Sigmoid colon (tissue), 4 donors: ENCODE data around the gene ABCA2.

Experiments
- EP300 ChIP-seq, 4 donors: sonication (generic); formaldehyde crosslinking; IDR thresholded peaks; one replicate each; pipeline ENCODE4 v1.6.1; 2017; ENCODE audit warnings: antibody characterized with exemption in 4 of 4
- POLR2A ChIP-seq, 2 donors: fragments of 450-650 bp; IDR thresholded peaks; one replicate each; pipeline ENCODE4 v1.6.1; 2016; ENCODE audit warnings: antibody characterized with exemption in 2 of 2, mild to moderate bottlenecking in 2 of 2, moderate library complexity in 2 of 2
- POLR2AphosphoS5 ChIP-seq, 4 donors: sonication (generic); formaldehyde crosslinking; IDR thresholded peaks; one replicate each; pipeline ENCODE4 v1.6.1; 2017; ENCODE audit warnings: antibody characterized with exemption in 4 of 4
- TF ChIP-seq, protein P1 (sequence below), 4 experiments: fragments of 450-650 bp in 3 of 4; fragments of 200-600 bp in 1 of 4; IDR thresholded peaks; one replicate each; pipeline ENCODE4 v1.5.1; 2016 to 2019; ENCODE audit warnings: antibody characterized with exemption in 4 of 4, mild to moderate bottlenecking in 3 of 4, moderate library complexity in 2 of 4

- TF ChIP-seq POLR2A (IDR thresholded peaks at IDR 0.05) (no peak), POLR2AphosphoS5 (IDR thresholded peaks at IDR 0.05) (no peak), EP300 (IDR thresholded peaks at IDR 0.05) (no peak)
- TF ChIP-seq, protein P1, sequence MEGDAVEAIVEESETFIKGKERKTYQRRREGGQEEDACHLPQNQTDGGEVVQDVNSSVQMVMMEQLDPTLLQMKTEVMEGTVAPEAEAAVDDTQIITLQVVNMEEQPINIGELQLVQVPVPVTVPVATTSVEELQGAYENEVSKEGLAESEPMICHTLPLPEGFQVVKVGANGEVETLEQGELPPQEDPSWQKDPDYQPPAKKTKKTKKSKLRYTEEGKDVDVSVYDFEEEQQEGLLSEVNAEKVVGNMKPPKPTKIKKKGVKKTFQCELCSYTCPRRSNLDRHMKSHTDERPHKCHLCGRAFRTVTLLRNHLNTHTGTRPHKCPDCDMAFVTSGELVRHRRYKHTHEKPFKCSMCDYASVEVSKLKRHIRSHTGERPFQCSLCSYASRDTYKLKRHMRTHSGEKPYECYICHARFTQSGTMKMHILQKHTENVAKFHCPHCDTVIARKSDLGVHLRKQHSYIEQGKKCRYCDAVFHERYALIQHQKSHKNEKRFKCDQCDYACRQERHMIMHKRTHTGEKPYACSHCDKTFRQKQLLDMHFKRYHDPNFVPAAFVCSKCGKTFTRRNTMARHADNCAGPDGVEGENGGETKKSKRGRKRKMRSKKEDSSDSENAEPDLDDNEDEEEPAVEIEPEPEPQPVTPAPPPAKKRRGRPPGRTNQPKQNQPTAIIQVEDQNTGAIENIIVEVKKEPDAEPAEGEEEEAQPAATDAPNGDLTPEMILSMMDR (IDR thresholded peaks at IDR 0.05), result no peak
These were observed 2.8 kb upstream of the ABCA2 start for GRCh38 chr9:137030538-137031527.
